Lung (tissue), 12 donors: ENCODE results near the gene ENOX2. TPM values are rescaled to one million over a fixed set of nuclear protein-coding genes. Genes with fewer than 3 reads are reported as not detected.

Experiments
- ATAC-seq: fragments of 200-7000 bp; cut with Tn5 transposase; one replicate; pipeline ENCODE4 v1.9.1; 2020; ENCODE audit warnings: moderate number of reproducible peaks; ENCODE audit not compliant: insufficient read depth, low FRiP score
- DNase-seq, 3 donors: peaks; one replicate each; pipeline ENCODE4 v3.0.0-alpha.2; 2013 to 2017
- H3K27ac ChIP-seq, 2 donors: one replicate each; pipeline ENCODE4 v1.5.1; 2013; ENCODE audit warnings: mild to moderate bottlenecking in 2 of 2, moderate library complexity in 2 of 2, control low read depth in 1 of 2, inconsistent platforms in 1 of 2, low read depth in 1 of 2, low read length in 1 of 2
- H3K27me3 ChIP-seq, 3 donors: one replicate each; pipeline ENCODE4 v1.5.1; 2013; ENCODE audit warnings: low read length in 2 of 3; ENCODE audit not compliant: control insufficient read depth in 3 of 3, insufficient read depth in 3 of 3
- H3K36me3 ChIP-seq, 4 donors: one replicate each; pipeline ENCODE4 v1.5.1; 2013; ENCODE audit warnings: low read length in 4 of 4, mild to moderate bottlenecking in 1 of 4, moderate library complexity in 1 of 4; ENCODE audit not compliant: control insufficient read depth in 4 of 4, insufficient read depth in 4 of 4
- H3K4me1 ChIP-seq, 5 donors: one replicate each; pipeline ENCODE4 v1.5.1; 2013; ENCODE audit warnings: low read length in 5 of 5, mild to moderate bottlenecking in 2 of 5, moderate library complexity in 1 of 5; ENCODE audit not compliant: control insufficient read depth in 5 of 5, insufficient read depth in 5 of 5
- H3K4me3 ChIP-seq: one replicate; pipeline ENCODE4 v1.5.1; 2013; ENCODE audit warnings: mild to moderate bottlenecking, control low read depth, moderate library complexity
- H3K9ac ChIP-seq, 2 donors: one replicate each; pipeline ENCODE4 v1.5.1; 2013; ENCODE audit warnings: low read length in 2 of 2, control low read depth in 1 of 2; ENCODE audit not compliant: insufficient read depth in 1 of 2
- H3K9me3 ChIP-seq, 4 donors: one replicate each; pipeline ENCODE4 v1.5.1; 2013; ENCODE audit warnings: low read length in 3 of 4, mild to moderate bottlenecking in 1 of 4, moderate library complexity in 1 of 4; ENCODE audit not compliant: control insufficient read depth in 4 of 4, insufficient read depth in 3 of 4
- WGBS, 2 donors: extraction: QIAGEN DNeasy Blood & Tissue Kit; methylation state at CpG; one replicate each; pipeline ENCODE4 v1.1.7; 2013; 5-methylcytosine and 5-hydroxymethylcytosine counted together
- polyA plus RNA-seq, 2 donors: library from polyadenylated mRNA; stranded (reverse); fragments of 200-250 nt; gene quantifications; one replicate each; pipeline ENCODE4 v1.2.1, GENCODE V29; 2013
- total RNA-seq, 2 donors: library from RNA; depleted of rRNA in 1 of 2; stranded (reverse); fragments of >200 nt in 1 of 2; gene quantifications; one replicate each; pipeline ENCODE4 v1.2.1, GENCODE V29; 2014 to 2021
- TF ChIP-seq, protein P1 (sequence below): IDR thresholded peaks from 2 replicates; pipeline ENCODE4 v1.5.1; 2012; ENCODE audit warnings: mild to moderate bottlenecking; ENCODE audit errors: control extremely low read depth, extremely low read depth
- donor health status: control.
- donor health status: control.
- donor health status: Bipolar disorder and iron deficiency.
- donor health status: healthy.
- donor health status: DM: yes; HTN: yes; CAD: no.

The ENOX2 gene
- total and polyA plus RNA-seq, 4 donors, result 3.4 to 15.8 (median 10.8) TPM

DNA sequence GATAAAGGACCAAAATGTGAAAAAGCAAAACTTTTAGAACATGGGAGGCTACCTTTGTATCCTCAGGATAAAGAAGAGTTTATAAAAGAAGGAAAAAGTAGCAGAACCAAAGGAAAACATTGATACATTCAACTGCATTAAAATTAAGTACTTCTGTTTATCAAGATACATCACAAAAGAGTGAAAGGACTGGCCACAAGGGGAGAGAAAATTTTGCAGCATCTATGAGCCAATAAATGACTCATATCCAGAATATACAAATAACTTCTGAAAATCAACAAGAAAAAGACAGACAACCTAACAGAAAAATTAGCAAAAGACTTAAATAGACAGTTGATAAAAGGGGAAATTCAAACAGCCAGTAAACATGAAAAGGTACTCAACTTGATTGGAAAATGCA, 324.1 kb downstream of the ENOX2 start:
- TF ChIP-seq, protein P1, sequence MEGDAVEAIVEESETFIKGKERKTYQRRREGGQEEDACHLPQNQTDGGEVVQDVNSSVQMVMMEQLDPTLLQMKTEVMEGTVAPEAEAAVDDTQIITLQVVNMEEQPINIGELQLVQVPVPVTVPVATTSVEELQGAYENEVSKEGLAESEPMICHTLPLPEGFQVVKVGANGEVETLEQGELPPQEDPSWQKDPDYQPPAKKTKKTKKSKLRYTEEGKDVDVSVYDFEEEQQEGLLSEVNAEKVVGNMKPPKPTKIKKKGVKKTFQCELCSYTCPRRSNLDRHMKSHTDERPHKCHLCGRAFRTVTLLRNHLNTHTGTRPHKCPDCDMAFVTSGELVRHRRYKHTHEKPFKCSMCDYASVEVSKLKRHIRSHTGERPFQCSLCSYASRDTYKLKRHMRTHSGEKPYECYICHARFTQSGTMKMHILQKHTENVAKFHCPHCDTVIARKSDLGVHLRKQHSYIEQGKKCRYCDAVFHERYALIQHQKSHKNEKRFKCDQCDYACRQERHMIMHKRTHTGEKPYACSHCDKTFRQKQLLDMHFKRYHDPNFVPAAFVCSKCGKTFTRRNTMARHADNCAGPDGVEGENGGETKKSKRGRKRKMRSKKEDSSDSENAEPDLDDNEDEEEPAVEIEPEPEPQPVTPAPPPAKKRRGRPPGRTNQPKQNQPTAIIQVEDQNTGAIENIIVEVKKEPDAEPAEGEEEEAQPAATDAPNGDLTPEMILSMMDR, result no peak
- DNase-seq, result no peak
- Histone ChIP-seq H3K36me3 (no peaks in the 10 kb centered on the region), H3K9me3 (no peaks in the 10 kb centered on the region), H3K9ac (no peak overlapping the region), H3K27ac (no peak overlapping the region), H3K27me3 (peaks cover 0 to 7% (median 5%) of the 10 kb centered on the region in 3 donors), H3K4me1 (no peaks in the 10 kb centered on the region), H3K4me3 (no peak overlapping the region)
- no peak for ATAC-seq

DNA sequence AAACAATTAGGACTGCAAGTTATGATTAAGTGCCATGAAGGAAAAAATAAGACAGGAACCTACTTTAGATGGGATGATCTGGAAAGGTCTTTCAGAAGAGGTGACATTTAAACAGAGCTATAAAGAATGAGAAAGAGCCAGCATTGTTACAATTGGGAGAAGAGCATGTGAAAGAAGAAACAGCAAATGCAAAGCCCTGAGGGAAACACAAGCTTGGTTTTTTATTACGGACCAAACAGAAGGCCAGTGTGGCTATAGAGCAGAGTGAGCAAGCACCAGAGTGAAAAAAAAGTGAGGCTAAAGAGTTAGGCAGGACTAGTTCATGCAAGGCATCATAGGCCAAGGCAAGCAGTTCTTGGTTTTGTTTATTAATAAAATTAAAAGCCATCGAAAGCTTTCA, 325.6 kb downstream of the ENOX2 start:
- WGBS, 2 donors, result 85 to 94% methylated on average over 2 of the region's 2 CpGs
- Histone ChIP-seq H3K27ac (no peak overlapping the region), H3K4me3 (no peak overlapping the region), H3K27me3 (peaks cover 0 to 7% (median 5%) of the 10 kb centered on the region in 3 donors), H3K9me3 (no peaks in the 10 kb centered on the region), H3K9ac (no peak overlapping the region), H3K36me3 (no peaks in the 10 kb centered on the region), H3K4me1 (no peaks in the 10 kb centered on the region)
- ATAC-seq (no peak), DNase-seq (no peak)
- TF ChIP-seq, protein P1, result no peak

DNA sequence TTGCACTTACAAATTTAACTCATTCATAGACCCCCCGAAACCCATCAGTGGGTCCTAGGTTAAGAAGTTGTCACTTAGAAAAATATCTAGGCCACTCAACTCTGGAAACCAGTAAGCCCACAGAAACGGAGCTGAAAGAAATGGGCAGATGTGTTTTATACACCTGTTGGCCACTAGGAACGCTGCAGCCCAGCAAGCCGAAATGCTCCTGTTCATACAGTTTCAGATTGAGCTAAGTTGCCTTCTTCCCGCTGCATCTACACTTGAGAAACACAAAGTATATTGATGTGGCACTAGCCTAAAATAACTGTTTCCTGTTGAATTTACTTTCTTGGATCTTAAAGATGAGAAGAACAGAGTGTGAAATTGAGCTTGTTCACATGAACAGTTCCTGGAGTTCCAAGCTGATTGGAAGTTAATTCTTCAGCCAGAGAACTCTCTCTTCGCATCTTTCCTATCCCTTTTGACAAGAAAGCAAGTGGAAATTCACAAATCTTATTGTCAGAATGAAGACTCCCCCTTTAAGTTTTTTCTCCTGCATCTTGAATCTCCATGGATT, 327.1 kb downstream of the ENOX2 start:
- Histone ChIP-seq H3K36me3 (no peaks in the 10 kb centered on the region), H3K4me1 (no peaks in the 10 kb centered on the region), H3K27ac (no peak overlapping the region), H3K9me3 (no peaks in the 10 kb centered on the region), H3K27me3 (peaks cover 0 to 7% (median 5%) of the 10 kb centered on the region in 3 donors), H3K4me3 (no peak overlapping the region), H3K9ac (no peak overlapping the region)
- TF ChIP-seq, protein P1, result no peak
- DNase-seq, result peak; percentile 15 to 35 (median 21)
- 32 to 38% methylated on average over 6 of the region's 6 CpGs for WGBS, 2 donors
- no peak for ATAC-seq

Other genes with a start within 250 kb of the ENOX2 start
- not detected for gene ARHGAP36, start 155.1 kb upstream of the ENOX2 start, total RNA-seq
- gene ARHGAP36, start 155.1 kb upstream of the ENOX2 start, polyA plus RNA-seq, result not detected